ENCODE data around the gene NOM1.
"Not testable (repeated sequence)": the region's sequence is repeated elsewhere in the genome, so short reads cannot be mapped to it uniquely, and the experiment has no call there.

The NOM1 gene, protein sequence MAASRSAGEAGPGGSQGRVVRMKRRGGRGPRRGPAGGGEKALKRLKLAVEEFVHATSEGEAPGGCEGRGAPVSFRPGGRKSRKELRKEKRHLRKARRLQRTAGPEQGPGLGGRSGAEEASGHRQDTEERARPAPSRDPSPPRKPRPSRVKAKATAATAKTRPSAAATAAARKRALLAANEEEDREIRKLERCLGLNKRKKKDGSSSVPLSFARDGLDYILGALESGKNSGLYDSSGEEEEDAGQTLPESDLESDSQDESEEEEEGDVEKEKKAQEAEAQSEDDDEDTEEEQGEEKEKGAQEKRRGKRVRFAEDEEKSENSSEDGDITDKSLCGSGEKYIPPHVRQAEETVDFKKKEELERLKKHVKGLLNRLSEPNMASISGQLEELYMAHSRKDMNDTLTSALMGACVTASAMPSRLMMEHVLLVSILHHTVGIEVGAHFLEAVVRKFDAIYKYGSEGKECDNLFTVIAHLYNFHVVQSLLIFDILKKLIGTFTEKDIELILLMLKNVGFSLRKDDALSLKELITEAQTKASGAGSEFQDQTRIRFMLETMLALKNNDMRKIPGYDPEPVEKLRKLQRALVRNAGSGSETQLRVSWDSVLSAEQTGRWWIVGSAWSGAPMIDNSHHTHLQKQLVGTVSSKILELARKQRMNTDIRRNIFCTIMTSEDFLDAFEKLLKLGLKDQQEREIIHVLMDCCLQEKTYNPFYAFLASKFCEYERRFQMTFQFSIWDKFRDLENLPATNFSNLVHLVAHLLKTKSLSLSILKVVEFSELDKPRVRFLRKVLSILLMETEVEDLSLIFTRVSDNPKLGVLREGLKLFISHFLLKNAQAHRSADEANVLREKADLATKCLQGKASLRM

DNA sequence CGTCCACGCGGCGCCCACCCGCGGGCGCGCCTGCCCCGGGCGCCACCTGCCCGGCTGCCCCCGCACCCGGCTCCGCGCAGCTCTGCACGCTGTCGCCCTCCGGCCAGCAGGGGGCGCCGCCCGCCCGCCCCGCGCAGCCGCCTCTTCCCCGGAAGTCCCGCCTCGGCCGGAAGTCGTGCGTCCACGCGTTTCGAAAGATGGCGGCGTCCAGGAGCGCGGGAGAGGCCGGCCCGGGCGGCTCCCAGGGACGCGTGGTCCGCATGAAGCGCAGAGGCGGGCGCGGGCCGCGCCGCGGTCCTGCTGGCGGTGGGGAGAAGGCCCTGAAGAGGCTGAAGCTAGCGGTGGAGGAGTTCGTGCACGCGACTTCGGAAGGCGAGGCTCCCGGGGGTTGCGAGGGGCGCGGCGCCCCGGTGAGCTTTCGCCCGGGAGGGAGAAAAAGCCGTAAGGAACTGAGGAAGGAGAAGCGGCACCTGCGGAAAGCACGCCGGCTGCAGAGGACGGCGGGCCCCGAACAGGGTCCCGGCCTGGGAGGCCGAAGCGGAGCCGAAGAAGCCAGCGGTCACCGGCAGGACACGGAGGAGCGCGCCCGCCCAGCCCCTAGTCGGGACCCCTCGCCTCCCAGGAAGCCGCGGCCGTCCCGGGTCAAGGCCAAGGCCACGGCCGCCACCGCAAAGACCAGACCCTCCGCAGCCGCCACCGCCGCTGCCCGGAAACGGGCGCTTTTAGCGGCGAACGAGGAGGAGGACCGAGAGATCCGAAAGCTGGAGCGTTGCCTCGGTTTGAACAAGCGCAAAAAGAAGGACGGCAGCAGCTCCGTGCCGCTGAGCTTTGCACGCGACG lies at the start of gene NOM1:
TSS of gene NOM1 (plus strand) at position 172 of the 840 bp plus-strand sequence. CDS start at position 198, 26 bp downstream.
- DNase-seq: peak; percentile 94

DNA sequence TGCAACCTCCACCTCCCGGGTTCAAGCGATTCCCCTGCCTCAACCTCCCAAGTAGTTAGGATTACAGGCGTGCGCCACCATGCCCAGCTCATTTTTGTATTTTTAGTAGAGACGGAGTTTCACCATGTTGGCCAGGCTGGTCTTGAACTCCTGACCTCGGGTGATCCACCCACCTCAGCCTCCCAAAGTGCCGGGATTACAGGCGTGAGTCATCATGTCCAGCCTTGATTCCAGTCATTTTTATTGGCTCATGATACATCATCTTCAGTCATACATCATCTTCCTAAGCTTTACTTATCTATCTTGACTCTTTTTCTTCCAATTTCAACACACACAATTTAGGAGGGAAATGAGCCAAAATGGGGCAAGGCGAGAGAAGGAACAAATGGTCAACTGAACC lies 49.4 kb upstream of the NOM1 start:
- not testable (repeated sequence) for DNase-seq

DNA sequence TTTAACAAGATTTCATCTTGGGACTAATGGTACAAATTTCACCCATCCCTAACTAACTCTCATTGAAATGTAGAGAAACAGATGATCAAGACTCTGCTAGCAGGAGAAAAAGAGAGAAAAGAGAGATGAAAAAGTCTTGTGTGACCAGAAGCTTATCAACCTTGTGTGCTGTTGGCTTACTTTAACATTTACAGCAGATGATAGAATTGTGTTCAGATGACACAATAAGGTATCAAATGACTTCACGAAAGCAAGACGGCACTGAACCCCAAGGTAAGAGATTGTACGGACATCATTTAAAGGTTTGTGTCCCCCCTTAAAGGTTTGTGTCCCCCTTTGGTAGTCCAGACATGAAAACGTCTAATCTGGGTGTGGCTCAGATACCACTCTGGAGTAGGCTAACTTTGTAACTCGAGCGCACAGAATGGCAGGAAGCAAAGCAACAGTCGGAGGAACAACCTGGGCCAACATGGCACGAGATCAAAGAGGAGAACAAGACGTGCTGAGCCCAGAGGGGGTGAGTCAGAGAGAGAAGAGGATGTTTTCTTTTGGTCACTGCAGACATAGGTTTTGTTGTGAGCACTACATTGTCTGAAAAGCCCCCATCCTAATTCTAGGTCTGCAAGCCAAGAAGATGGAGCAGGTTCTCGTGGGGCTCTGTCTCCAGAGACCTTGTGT lies 46.1 kb upstream of the NOM1 start:
- DNase-seq: no peak

DNA sequence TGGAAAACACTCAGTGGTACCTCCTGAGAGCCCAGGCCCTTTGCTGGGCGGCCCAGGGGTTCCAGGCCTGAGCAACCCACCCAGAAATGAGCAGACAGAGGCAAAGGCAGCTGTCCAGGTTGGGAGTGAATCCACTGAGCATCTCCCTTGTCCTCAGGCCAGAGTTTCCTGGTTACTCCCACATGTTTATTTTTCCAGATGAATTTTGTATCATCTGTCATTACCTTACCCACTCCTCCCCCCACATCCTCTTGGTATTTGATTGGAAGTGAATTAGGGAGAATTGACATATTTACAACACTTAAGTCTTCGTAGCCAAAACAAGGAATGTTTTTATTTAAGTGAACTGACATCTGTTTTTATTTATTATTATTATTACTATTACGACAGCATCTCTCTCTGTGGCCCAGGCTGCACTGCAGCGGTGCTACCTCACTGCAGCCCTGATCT lies 43.3 kb upstream of the NOM1 start:
- DNase-seq: no peak

DNA sequence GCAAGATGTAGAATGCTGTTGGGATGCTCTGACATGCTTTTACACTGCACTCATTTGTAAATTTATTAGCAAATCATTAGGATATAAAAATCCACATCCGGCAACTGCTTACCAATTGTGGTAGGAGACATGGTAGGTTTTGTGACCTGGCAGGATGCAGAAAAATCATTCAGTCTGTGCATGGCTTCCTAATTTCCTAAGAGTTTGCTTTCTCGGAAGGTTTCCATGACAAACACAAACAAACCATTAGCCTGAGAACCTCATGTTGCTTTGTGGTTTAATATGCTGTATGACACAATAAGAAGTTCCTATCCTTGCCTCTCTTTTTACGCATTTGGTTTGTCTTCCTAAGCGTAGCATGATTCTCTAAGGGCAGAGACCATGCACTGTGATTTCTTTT lies 41.9 kb upstream of the NOM1 start:
- DNase-seq: no peak

DNA sequence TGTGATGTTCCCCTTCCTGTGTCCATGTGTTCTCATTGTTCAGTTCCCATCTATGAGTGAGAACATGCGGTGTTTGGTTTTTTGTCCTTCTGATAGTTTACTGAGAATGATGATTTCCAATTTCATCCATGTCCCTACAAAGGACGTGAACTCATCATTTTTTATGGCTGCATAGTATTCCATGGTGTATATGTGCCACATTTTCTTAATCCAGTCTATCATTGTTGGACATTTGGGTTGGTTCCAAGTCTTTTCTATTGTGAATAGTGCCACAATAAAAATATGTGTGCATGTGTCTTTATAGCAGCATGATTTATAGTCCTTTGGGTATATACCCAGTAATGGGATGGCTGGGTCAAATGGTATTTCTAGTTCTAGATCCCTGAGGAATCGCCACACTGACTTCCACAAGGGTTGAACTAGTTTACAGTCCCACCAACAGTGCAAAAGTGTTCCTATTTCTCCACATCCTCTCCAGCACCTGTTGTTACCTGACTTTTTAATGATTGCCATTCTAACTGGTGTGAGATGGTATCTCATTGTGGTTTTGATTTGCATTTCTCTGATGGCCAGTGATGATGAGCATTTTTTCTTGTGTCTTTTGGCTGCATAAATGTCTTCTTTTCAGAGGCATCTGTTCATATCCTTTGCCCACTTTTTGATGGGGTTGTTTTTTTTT lies 39.8 kb upstream of the NOM1 start:
- not testable (repeated sequence) for DNase-seq

DNA sequence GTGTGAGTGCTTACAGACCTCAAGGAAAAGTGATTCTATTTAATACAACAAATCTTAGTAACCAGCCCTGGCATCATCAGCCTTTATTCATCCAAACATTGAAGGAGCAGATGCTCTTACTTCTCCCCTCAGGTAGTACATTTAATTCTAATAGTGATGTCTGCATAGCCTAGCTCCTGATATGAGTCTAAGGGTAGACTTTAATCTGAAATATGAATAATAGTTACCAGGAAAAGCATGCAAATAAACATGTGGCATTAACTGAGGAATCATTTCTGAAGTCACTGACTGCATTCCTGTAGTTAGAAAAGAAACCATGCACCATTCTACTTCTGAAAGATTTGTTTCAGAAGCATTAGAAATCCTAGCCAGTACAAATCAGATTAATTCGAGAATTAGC lies 30.9 kb upstream of the NOM1 start:
- no peak for DNase-seq

DNA sequence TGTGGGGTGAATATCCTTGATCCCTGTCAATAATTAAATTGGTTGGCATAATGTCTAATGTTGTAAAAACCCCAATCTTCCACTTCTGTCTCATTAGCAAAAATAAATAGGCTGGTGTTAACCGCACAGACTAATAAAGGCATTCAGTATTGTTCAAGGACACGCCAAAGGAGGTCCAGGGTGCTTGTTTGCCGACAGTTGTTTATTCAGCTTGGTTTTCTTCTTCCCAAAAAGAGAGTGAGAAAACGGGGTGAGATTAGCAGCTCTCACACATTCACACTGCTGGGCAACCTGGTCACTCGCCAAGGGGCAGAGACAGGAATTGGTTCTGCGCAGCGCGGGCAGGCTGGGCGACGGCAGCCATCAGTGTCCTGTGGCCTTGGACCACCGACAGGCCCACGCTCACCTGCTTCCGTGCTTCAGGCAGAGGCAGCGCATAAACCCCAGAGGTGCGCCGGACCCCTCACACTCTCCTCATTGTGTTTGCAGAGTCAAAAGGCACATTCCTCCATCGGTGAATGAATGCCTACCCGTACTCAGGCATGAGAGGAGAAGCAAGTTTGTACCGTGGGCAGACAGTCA lies 30.3 kb upstream of the NOM1 start:
- DNase-seq: no peak

DNA sequence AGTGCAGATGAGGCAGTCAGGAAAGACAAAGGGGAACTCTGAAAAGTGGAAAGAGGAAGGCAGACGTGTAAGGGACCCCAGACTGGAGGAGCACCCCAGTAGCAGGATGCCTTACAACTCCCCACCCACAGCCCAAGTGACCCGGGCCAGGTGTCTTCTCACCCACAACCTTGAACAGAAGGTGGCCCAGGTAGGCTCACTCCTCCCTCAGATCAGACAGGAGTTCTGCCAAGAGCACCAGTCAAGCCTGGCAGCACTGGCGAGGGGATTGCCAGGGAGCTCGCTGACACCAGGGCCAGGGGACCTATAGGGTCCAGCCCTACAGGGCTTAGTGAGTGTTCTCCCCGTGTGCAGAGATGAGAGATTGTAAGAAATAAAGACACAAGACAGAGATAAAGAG lies 29.4 kb upstream of the NOM1 start:
- DNase-seq: no peak

DNA sequence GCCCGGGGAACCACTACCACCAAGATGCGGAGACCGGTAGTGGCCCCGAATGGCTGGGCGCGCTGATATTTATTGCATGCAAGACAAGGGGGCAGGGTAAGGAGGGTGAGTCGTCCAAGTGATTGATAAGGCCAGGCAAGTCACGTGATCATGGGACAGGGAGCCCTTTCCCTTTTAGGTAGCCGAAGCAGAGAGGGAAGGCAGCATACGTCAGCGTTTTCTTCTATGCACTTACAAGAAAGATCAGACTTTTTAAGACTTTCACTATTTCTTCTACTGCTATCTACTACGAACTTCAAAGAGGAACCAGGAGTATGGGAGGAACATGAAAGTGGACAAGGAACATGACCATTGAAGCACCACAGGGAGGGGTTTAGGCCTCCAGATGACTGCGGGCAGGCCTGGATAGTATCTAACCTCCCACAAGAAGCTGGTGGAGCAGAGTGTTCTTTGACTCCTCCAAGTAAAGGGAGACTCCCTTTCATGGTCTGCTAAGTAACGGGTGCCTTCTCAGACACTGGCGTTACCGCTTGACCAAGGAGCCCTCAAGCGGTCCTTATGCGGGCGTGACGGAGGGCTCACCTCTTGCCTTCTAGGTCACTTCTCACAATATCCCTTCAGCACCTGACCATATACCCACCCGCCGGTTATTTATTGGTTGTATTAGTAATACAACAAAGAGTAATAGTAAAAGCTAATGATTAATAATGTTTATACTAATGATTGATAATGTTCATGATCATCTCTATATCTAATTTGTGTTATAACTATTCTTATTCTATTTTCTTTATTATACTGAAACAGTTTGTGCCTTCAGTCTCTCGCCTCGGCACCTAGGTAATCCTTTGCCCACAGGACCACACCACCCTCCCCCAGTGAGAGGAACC lies 28.8 kb upstream of the NOM1 start:
- not testable (repeated sequence) for DNase-seq

DNA sequence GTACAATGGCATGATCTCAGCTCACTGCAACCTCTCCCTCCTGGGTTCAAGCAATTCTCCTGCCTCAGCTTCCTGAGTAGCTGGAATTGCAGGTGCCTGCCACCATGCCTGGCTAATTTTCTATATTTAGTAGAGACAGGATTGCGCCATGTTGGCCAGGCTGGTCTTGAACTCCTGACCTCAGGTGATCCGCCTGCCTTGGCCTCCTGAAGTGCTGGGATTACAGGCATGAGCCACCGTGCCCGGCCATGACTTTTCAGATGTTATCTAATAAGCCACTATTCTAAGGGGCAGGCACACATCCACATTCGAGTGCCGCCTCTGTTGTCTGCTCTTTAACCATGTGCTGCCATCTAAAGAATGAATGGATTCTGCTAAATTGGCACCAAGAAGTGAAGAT lies 27.2 kb upstream of the NOM1 start:
- DNase-seq: not testable (repeated sequence)

DNA sequence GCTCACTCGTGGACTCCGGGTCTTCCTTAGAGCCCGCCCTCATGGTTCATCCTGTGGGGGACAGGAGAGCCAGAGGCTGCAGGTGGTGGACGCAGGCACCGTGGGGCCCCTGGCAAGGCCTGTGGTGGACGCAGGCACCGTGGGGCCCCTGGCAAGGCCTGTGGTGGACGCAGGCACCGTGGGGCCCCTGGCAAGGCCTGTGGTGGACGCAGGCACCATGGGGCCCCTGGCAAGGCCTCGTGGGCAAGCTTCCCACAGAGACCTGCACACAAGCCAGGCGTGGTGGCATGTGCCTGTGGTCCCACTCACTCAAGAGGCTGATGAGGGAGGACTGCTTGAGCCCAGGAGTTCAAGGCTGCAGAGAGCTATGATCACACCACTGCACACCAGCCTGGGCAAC lies 23.7 kb upstream of the NOM1 start:
- not testable (repeated sequence) for DNase-seq

DNA sequence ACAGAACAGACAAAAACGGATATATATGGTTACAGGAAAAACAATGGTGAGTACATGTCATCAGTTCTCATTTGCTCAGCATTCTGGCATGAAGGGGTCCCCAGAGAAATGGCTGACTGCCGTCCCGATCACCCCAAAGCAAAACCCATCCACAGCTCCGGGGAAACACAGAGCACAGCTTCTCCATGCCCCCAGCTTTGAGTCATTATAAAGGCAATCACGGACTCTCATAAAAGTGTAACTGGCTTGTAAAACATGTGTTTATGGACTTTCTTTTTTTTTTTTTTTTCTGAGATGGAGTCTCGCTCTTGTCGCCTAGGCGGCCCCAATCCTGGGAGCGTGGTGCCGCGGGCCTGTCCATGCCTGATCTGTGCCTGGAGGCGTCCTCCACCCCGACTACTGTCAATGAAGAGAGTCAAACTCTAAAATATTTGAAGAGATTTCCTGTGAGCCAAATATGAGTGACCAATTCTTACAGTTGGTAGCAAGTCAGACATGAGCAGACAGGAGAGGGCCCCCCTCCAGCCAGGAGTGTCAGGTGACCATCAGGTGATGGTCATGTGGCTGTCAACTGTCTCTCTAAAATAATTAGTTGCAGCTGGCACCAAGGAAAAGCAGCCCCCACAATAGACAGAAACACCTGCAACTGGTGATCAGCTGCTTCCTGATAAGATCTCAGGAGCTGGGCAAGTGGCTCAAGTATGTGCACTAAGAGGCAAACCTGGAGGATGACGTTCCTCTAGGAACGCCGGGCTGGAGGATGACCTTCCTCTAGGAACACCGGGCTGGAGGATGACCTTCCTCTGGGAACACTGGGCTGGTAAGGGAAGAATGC lies 21.7 kb upstream of the NOM1 start:
- no peak for DNase-seq

DNA sequence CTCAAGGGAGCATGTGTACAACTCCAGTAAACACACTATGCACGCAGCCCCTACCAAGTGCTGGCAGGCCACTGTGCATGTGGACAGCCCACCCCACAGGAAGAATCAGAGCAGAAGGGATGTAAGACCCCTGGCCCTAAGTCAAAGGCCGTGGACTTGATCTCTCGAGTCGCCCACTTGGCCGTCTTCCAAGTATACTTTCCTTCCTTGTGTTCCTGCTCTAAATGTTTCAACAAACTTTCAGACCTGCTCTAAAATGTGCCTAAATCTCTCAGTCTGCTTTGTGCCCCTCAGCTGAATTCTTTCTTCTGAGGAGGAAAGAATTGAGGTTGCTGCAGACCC lies 21.1 kb upstream of the NOM1 start:
- no peak for DNase-seq

DNA sequence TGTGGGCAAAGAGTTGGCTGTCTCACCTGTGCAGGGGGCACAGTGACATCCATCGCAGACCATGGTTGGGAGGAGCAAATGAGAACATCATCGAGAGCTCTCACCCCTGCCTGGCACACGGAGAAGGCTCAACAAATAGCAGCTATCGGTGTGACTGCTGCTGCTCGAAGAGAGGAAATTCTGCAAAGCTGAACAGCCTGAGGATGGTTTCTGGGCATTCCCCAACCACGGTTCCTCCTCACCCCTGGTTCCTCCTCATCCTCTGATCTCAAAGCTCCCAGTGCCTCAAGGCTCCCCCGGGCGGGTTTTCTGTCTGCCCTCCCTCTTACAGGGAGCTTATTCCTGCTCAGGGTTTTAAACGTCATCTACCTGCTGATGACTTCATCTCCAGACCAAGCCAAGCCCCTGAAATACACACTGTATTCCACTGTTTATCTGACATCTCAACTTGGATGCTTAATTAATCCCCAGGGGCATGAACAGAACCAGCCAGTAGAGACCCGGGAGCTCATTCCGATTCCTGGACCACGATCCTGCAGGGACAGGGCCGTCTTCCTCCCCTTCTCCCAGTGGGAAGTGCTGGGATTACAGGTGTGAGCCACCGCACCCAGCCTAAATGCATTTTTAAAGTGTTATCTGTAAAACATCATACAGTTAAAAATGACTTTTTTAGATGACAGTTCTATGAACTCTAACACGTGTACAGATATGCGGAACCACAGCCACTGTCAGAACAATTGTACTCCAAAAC lies 19.5 kb upstream of the NOM1 start:
- no peak for DNase-seq

DNA sequence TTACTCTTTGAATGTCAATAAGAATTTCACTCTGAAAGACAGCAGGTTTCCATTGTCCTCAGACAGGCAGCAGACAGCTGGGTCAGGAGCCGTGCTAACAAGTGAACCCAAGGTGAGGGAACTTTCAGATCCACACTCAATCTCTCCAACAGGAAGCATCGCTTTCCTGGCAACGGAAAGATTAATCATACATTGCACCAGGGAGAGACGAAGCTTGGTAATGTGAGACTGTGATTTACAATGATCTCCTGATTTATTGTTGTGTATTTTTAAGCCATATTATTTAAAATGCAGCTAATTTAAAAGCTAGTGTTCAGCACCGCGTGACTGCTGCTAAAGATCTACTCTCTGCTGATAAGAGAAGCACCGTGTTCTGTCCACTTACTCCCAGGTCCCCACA lies 17.5 kb upstream of the NOM1 start:
- DNase-seq: no peak

DNA sequence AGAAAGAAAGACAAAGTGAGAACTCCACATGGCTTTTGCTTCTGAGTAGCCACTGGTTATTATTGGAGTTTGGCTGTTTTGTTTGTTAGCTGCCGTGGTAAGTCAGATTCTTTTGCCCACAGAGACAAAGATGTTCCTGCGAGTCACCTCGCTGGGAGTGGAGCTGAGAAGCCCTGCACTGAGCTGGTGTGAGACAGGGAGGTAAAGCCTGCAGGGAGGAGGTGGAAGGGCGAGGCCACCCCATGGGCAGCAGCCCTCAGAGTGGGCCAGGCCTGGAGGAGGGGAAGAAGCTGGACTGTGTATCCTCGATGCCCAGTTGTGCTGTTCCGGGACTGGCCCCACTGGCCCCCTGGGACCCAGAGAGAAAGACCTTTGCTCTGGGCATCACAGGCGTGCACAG lies 14.3 kb upstream of the NOM1 start:
- DNase-seq: no peak

DNA sequence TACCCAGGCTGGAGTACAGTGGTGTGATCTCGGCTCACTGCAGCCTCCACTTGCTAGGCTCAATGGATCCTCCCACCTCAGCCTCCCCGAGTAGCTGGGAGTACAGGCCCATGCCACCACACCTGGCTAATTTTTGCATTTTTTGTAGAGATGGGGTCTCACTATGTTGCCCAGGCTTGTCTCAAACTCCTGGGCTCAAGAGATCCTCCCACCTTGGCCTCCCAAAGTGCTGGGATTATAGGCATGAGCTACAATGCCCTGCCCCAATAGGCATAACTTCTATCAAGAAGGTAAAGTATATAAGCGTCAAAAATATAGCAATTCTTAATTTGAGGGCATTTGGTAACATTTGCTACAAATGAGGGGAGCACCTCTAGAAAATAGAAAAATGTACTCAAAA lies 12.7 kb upstream of the NOM1 start:
- DNase-seq: not testable (repeated sequence)

All from stimulated activated CD4-positive, alpha-beta T cell treated with anti-CD3 and anti-CD28 coated beads, Interleukin-12 subunit alpha, Interleukin-12 subunit beta, amount 100 ng/mL, for 4 hours (primary cell).